PC-9 (cell line): ENCODE results near the gene EML2. TPM values are rescaled to one million over a fixed set of nuclear protein-coding genes. Genes with fewer than 3 reads are reported as not detected.

Experiments used
- BruUV-seq: library from RNA; stranded (reverse); fragments of 400-500 nt; replicated peaks from 2 replicates; lab custom pipeline; 2021; lab: Mats Ljungman, UMichigan
- CTCF ChIA-PET: fragments of 300-600 bp; sonication (Branson Sonifier 250); formaldehyde crosslinking; loops from one replicate; lab custom pipeline; 2022; ENCODE audit warnings: antibody characterized with exemption; lab: Charles Lee
- POLR2A ChIA-PET: fragments of 300-600 bp; sonication (Branson Sonifier 250); formaldehyde crosslinking; loops from one replicate; lab custom pipeline; 2022; ENCODE audit warnings: antibody characterized with exemption; ENCODE audit not compliant: unreplicated experiment; lab: Charles Lee
- DNase-seq, 2 experiments: peaks; one replicate each; pipeline versions ENCODE4 v3.0.0 to v3.0.0-alpha.2; 2015 to 2022; ENCODE audit warnings: mixed read lengths in 1 of 2
- H2AFZ ChIP-seq: fragments of 200-600 bp; sonication (generic); 2 replicates; pipeline ENCODE4 v1.8.1; 2017; ENCODE audit warnings: antibody characterized with exemption
- H3F3A ChIP-seq: fragments of 200-600 bp; sonication (generic); 2 replicates; pipeline ENCODE4 v1.8.1; 2017; ENCODE audit warnings: antibody characterized with exemption, mild to moderate bottlenecking, low read depth; ENCODE audit not compliant: insufficient read depth
- H3K27ac ChIP-seq: fragments of 200-600 bp; sonication (generic); 2 replicates; pipeline ENCODE4 v1.6.1; 2016; ENCODE audit warnings: mixed run types
- H3K27me3 ChIP-seq: fragments of 200-600 bp; sonication (generic); 2 replicates; pipeline ENCODE4 v1.6.1; 2016; ENCODE audit warnings: low read depth, mixed run types; ENCODE audit not compliant: insufficient read depth
- H3K36me3 ChIP-seq: fragments of 200-600 bp; sonication (generic); 2 replicates; pipeline ENCODE4 v1.6.1; 2016; ENCODE audit warnings: low read depth, mixed run types
- H3K4me1 ChIP-seq: fragments of 200-600 bp; sonication (generic); replicated peaks from 2 replicates; pipeline ENCODE4 v1.6.1; 2016; ENCODE audit warnings: mixed run types; ENCODE audit not compliant: insufficient read depth
- H3K4me2 ChIP-seq: fragments of 200-600 bp; sonication (generic); 2 replicates; pipeline ENCODE4 v1.6.1; 2017; ENCODE audit warnings: mixed run types
- H3K4me3 ChIP-seq: fragments of 200-600 bp; sonication (generic); 2 replicates; pipeline ENCODE4 v1.6.1; 2016; ENCODE audit warnings: mixed run types
- H3K79me2 ChIP-seq: fragments of 200-600 bp; sonication (generic); 2 replicates; pipeline ENCODE4 v1.6.1; 2017; ENCODE audit warnings: low read depth, mixed run types
- H3K9me2 ChIP-seq: fragments of 200-600 bp; sonication (generic); 2 replicates; pipeline ENCODE4 v1.8.1; 2017; ENCODE audit warnings: mild to moderate bottlenecking; ENCODE audit not compliant: insufficient read depth
- H3K9me3 ChIP-seq: fragments of 200-600 bp; sonication (generic); 2 replicates; pipeline ENCODE4 v1.8.1; 2016; ENCODE audit warnings: low read depth; ENCODE audit not compliant: insufficient read depth
- H4K20me1 ChIP-seq: fragments of 200-600 bp; sonication (generic); 2 replicates; pipeline ENCODE4 v1.8.1; 2017; ENCODE audit not compliant: insufficient read depth
- EZH2 ChIP-seq: fragments of 200-600 bp; sonication (generic); IDR thresholded peaks from 2 replicates; pipeline ENCODE4 v1.8.0; 2017; ENCODE audit warnings: antibody characterized with exemption, low read depth
- intact Hi-C: fragments of 100-400 bp; cut with micrococcal nuclease; formaldehyde crosslinking; loops from one replicate; pipeline ENCODE4 v1.10.0; 2022; ENCODE audit not compliant: unreplicated experiment
- total RNA-seq: library from RNA; stranded (reverse); gene quantifications from 2 replicates; pipeline ENCODE4 v1.2.3, GENCODE V29; 2021
- TF ChIP-seq, protein P1 (sequence below): fragments of 200-600 bp; sonication (generic); conservative IDR thresholded peaks from 2 replicates; pipeline ENCODE4 v1.6.1; 2017; ENCODE audit warnings: mixed run types, antibody characterized with exemption, mild to moderate bottlenecking, moderate library complexity

Gene EML2
- total RNA-seq, 1 experiment from 2014 or later, result 61.7 TPM

DNA sequence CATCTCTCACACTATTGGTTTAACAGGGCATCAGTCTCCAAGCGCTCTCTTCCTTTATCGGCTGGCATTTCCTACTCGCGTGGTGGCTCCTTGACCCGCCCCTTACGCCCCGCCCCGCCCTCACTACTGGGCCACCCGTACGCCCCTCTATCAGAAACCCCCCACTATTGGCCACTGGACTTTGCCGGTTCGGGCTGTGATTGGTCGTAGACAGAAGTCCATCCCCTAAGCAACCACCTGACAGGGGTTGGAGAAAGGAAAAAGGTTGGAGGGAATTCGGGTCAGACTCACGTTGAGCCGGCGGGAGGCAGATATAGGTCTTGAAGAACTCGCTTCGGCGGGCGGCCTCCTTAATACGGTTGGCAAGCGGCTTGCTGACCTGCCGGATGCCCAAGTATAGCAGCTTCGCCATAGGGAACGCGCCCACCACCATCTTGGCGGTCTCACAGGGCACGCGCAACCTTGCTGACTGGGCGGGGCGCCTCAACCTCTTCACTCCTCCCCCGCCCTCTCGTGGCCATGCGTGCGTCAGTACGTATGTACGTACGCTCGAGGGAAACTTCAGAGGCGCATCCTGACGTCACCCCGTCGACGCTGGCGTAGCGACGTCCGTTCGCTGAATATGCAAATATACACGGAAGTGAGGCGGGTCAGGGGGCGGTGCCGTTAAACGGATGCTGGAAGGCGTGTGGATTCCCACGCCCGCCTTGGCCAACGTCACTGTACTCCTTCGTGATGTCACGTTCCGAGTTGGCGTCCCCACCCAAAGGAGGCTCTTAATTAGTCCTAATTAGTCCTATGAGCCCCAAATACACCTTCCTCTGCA lies 54.7 kb downstream of the EML2 start, which contains the start of gene OPA3:
Gene OPA3, minus strand, starts transcription at position 471 of the 826 bp plus-strand sequence. Its CDS starts 38 bp downstream, at position 433.
- H3F3A ChIP-seq, result peaks cover 15% of the 10 kb centered on the region; the same call in 1 of the 2 replicates
- peak within 1 kb of the TSS; percentile 88 for H2AFZ ChIP-seq
- H3K4me2 ChIP-seq, result peak within 1 kb of the TSS; percentile 78
- TF ChIP-seq EZH2, result no peak
- TF ChIP-seq, protein P1, sequence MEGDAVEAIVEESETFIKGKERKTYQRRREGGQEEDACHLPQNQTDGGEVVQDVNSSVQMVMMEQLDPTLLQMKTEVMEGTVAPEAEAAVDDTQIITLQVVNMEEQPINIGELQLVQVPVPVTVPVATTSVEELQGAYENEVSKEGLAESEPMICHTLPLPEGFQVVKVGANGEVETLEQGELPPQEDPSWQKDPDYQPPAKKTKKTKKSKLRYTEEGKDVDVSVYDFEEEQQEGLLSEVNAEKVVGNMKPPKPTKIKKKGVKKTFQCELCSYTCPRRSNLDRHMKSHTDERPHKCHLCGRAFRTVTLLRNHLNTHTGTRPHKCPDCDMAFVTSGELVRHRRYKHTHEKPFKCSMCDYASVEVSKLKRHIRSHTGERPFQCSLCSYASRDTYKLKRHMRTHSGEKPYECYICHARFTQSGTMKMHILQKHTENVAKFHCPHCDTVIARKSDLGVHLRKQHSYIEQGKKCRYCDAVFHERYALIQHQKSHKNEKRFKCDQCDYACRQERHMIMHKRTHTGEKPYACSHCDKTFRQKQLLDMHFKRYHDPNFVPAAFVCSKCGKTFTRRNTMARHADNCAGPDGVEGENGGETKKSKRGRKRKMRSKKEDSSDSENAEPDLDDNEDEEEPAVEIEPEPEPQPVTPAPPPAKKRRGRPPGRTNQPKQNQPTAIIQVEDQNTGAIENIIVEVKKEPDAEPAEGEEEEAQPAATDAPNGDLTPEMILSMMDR, result peak; percentile 41; the same call in 1 of the 2 replicates
- H3K9me3 ChIP-seq, result no peaks in the 10 kb centered on the region
- H3K4me3 ChIP-seq, result peak within 1 kb of the TSS; percentile 87
- CTCF ChIA-PET, result interaction anchor here (0.6 to 1.0 kb wide), 2 partner anchors 57 to 99 kb away, joined by 3 to 5 read pairs; no protein-coding TSS in a partner anchor
- H3K4me1 ChIP-seq, result peaks cover 16% of the 10 kb centered on the region
- no peaks in the 10 kb centered on the region for H4K20me1 ChIP-seq
- H3K36me3 ChIP-seq, result 0 out of 2 replicates have a peak, but pooled peaks cover 5% of the 10 kb centered on the region
- H3K79me2 ChIP-seq, result peaks cover 35% of the 10 kb centered on the region
- intact Hi-C loops, result loop anchor here (1.0 to 5.0 kb wide), 5 partner anchors 36 to 108 kb away; partner anchors contain the start of gene QPCTL
- no peaks in the 10 kb centered on the region for H3K9me2 ChIP-seq
- DNase-seq, result peak; percentile 97 to 99
- TSS peak; percentile 96 for BruUV-seq
- peak within 1 kb of the TSS; percentile 80 for H3K27ac ChIP-seq
- POLR2A ChIA-PET, result interaction anchor here (0.6 to 0.8 kb wide), 7 partner anchors 10 to 1310 kb away, joined by 3 to 12 read pairs (median 6); no protein-coding TSS in a partner anchor
- no peaks in the 10 kb centered on the region for H3K27me3 ChIP-seq

DNA sequence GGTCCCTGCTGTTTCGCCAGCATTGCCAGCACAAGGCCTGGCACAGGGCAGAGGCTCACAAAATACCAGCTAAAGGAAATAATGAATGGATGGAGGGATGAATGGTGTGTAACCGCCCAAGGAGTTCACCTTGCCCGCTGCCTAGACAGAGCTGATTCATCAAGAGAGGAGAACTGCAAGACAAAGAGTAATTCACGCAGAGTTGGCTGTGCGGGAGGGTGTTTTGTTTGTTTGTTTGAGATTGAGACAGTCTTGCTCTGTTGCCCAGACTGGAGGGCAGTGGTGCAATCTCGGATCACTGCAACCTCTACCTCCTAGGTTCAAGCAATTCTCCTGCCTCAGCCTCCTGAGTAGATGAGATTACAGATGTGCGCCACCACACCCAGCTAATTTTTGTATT lies 57.6 kb downstream of the EML2 start:
- Histone ChIP-seq H3K36me3 (0 out of 2 replicates have a peak, but pooled peaks cover 5% of the 10 kb centered on the region), H3K4me1 (peaks cover 44% of the 10 kb centered on the region), H3K27ac (no peak overlapping the region), H3K9me2 (no peaks in the 10 kb centered on the region), H3K79me2 (peaks cover 48% of the 10 kb centered on the region), H3K27me3 (no peaks in the 10 kb centered on the region), H3K4me3 (no peak overlapping the region), H3K9me3 (no peaks in the 10 kb centered on the region), H3K4me2 (no peak overlapping the region), H2AFZ (no peak overlapping the region), H4K20me1 (no peaks in the 10 kb centered on the region), H3F3A (peaks cover 42% of the 10 kb centered on the region)
- intact Hi-C loops, result loop anchor here (5.0 kb wide), 1 partner anchor 54 kb away; no protein-coding TSS in a partner anchor
- DNase-seq, result no peak
- no peak for TF ChIP-seq EZH2
- TF ChIP-seq, protein P1, result no peak
- no TSS peak for BruUV-seq
- POLR2A ChIA-PET, result no interaction called here
- CTCF ChIA-PET, result no interaction called here

DNA sequence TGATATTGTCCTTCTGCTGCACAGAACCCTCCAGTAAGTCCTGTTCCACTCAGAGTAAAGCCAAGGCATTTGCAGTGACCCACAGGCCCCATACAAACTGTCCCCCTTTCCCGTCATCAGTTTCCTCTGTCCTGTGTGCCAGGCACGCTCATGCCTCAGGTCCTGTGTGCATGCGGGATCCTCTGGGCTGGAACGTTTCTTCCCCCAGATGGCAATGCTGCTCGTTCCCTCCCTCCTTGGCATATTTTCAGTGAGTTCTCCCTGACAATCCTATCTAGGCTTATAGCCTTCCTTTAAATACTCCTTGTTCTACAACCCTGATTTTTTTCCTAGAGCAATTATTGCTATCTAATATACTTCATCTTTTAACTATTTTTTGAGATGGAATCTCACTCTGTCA lies 60.3 kb downstream of the EML2 start:
- intact Hi-C loops, result no loop called here
- TF ChIP-seq, protein P1, result no peak
- no peak for TF ChIP-seq EZH2
- Histone ChIP-seq H4K20me1 (no peaks in the 10 kb centered on the region), H3K79me2 (peaks cover 72% of the 10 kb centered on the region), H3F3A (peaks cover 48% of the 10 kb centered on the region), H3K4me1 (peaks cover 61% of the 10 kb centered on the region), H2AFZ (no peak overlapping the region), H3K4me2 (peak overlapping the region; percentile 43), H3K4me3 (no peak overlapping the region), H3K9me3 (no peaks in the 10 kb centered on the region), H3K27me3 (no peaks in the 10 kb centered on the region), H3K27ac (peak overlapping the region; percentile 94), H3K36me3 (0 out of 2 replicates have a peak, but pooled peaks cover 5% of the 10 kb centered on the region), H3K9me2 (no peaks in the 10 kb centered on the region)
- no TSS peak for BruUV-seq
- no peak for DNase-seq
- ChIA-PET POLR2A (no interaction called here), CTCF (no interaction called here)
